ENCODE data around the gene SRPK2.
"Not testable (repeated sequence)": the region's sequence is repeated elsewhere in the genome, so short reads cannot be mapped to it uniquely, and the experiment has no call there.

The SRPK2 gene

DNA sequence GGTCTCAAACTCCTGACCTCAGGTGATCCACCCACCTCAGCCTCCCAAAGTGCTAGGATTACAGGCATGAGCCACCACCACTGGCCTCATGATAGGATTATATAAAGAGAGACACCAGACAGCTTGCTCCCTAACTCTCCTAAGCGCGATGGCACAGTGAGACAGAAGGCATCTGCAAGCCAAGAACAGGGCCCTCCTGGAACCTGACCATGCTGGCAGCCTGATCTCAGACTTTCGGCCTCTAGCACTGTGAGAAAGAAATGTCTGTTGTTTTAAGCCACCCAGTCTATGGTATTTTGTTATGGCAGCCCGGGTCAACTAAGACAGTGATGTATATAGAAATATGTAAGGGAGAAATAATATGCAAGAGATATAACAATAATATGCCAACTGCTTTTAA lies 51.2 kb downstream of the SRPK2 start:
- DNase-seq: no peak

GRCh38 chr7:105336009-105336408 lies 52.7 kb downstream of the SRPK2 start:
- DNase-seq: peak; percentile 15

DNA sequence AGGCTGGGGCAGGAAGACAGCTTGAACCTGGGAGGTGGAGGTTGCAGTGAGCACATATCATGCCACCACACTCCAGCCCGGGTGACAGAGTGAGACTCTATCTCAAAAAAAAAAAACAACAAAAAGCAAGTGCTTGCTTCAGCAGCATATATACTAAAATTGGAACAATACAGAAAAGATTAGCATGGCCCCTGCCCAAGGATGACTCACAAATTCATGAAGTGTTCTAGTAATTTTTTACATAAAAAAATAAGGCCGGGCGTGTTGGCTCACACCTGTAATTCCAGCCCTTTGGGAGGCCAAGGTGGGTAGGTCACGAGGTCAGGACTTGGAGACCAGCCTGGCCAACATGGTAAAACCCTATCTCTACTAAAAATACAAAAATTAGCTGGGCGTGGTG lies 56.1 kb downstream of the SRPK2 start:
- not testable (repeated sequence) for DNase-seq

GRCh38 chr7:105330526-105330925 lies 58.2 kb downstream of the SRPK2 start:
- DNase-seq: no peak

GRCh38 chr7:105327201-105327600 lies 61.5 kb downstream of the SRPK2 start:
- DNase-seq: no peak

GRCh38 chr7:105325216-105325904 lies 63.4 kb downstream of the SRPK2 start:
- DNase-seq: no peak

DNA sequence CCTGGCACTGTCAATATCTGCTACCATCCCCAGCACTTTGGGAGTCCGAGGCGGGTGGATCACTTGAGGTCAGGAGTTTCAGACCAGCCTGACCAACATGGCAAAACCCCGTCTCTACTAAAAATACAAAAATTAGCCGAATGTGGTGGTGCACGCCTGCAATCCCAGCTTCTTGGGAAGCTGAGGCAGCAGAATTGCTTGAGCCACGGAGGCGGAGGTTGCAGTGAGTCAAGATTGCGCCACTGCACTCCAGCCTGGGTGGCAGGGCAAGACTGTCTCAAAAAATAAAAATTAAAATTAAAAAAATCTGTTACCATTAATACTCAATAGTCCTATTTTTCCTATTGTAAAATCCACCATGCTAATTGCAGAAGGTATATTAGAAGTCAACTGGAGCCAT lies 64.1 kb downstream of the SRPK2 start:
- DNase-seq: not testable (repeated sequence)

DNA sequence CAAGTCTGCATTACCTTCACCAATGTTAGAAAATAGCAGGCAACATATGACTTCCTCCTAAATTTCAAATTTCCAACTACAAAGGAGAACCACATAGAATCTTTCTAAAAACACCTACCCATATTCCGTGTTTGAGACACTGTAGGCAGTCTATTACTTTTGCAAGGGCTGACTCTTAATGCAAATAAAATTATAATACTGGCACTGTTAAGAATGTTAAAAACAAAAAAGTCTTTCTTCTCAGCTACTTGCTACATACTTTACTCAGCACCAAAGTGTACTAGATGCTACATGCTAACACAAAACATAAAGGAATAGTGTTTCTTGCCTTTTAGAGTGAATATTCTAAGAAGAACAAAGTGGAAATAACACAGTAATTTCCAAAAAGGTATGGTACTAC lies 65.4 kb downstream of the SRPK2 start:
- no peak for DNase-seq

GRCh38 chr7:105322655-105323277 lies 66.0 kb downstream of the SRPK2 start:
- DNase-seq: no peak

GRCh38 chr7:105321754-105322455 lies 66.8 kb downstream of the SRPK2 start:
- no peak for DNase-seq

DNA sequence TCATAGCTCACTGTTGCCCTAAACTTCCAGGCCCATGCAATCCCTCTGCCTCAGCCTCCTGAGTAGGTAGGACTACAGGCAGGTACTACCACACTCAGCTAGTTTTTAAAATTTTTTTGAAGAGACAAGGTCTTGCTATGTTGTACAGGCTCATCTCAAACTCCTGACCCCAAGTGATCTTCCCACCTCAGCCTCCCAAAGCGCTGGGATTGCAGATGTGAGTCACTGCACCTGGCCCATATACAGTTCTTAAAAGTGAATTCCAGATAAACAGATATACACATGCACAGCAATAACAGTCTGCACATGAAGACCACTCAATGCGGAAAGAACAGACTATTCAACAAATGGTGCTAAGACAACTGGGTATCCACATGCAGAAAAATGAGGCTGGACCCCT lies 67.8 kb downstream of the SRPK2 start:
- no peak for DNase-seq

DNA sequence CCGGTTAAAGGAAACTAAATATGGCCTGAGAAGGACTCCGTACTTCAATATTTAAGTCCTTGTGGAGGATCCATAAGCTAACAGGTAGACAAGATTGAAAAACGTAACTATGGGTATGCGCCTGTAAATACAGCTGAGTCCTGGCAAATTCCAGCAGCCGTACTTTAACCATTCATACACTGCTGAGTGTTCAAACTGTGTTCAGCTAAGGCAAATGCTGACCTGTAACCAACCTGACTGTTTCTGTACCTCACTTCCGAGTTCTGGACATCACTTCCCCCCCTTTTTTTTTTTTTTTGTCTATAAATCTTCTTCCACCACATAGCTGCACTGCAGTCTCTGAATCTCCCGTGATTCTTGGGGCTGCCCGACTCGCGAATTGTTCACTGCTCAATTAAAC lies 69.1 kb downstream of the SRPK2 start:
- DNase-seq: no peak

DNA sequence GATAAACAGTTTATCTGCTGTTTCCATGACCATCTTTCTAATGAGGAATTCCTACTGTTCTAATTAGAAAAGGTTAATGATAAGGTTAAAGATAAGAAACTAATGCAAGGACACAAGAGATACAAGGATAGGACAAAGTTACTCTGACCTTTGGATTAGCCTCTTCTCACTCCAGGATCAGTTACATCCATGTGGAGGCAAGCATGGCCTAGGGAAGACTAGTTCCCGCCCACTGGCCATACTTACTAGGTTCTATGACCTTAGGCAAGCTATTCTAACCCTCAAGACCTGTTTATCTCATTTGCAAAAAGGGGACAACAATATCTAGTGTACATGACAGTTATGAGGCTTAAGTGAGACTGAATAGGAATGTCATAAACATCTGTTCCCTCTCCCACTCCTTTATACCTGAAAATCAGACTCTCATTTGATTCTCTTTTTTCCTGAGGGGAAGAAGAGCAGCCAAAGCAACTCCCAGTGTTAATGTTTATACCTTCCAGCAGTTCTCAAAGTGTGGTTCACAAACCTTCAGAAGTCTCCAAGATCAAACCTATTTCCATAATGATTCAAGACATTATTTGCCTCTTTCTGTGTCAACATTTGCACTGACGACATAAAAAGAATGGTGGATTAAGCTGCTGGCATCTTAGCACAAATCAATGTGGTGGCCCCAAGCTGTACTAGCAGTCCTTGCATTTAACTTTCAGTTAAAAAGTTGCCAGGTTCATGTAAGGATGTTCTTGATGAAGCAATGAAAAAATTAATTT lies 72.0 kb downstream of the SRPK2 start:
- DNase-seq: no peak

GRCh38 chr7:105315357-105315756 lies 73.4 kb downstream of the SRPK2 start:
- DNase-seq: no peak

- DNase-seq: peak; percentile 74
These were observed 79.2 kb downstream of the SRPK2 start for GRCh38 chr7:105309235-105310169.

DNA sequence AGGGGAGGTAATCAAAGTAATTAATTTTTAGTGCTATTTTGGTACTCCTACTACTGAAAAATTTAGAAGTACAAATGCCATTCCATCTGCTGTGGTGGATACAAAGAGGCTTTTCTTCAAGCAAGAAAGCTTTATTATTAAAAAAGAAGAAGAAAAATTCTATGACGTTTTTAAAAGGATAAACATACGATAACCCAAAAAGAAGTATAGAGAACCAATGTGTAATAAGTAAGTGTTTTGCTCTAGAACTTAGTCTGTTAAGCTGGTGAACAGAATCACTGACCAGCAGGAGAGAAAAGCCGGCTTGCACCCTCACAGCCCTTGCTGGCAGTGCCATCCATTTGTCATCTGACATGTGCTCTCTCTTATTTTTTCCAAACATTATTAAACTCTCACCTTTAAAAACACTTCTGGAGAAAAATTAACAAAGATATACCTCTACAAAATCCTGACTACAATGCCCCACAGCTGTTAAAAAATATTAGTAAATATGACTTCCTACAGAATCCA lies 81.5 kb downstream of the SRPK2 start:
- no peak for DNase-seq

GRCh38 chr7:105306298-105306748 lies 82.4 kb downstream of the SRPK2 start:
- DNase-seq: peak; percentile 50

DNA sequence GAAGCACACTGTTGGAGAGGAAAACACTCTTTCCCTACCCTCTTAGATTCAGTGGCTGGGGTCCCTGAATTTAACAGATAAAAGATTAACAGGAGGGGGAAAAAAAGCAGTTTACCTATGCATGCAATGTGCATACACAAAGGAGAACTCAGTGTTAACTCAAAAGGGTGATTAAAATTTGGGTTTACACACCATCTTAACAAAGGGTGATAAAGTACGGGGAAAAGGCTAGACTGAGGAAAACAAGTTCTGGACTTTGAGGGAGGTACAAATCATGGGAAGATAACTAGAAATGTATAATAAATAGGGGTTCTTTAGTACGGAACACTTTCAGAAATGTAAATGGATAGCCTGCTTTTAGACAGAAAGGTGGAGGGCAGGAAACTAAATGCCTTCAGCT lies 83.1 kb downstream of the SRPK2 start:
- no peak for DNase-seq

DNA sequence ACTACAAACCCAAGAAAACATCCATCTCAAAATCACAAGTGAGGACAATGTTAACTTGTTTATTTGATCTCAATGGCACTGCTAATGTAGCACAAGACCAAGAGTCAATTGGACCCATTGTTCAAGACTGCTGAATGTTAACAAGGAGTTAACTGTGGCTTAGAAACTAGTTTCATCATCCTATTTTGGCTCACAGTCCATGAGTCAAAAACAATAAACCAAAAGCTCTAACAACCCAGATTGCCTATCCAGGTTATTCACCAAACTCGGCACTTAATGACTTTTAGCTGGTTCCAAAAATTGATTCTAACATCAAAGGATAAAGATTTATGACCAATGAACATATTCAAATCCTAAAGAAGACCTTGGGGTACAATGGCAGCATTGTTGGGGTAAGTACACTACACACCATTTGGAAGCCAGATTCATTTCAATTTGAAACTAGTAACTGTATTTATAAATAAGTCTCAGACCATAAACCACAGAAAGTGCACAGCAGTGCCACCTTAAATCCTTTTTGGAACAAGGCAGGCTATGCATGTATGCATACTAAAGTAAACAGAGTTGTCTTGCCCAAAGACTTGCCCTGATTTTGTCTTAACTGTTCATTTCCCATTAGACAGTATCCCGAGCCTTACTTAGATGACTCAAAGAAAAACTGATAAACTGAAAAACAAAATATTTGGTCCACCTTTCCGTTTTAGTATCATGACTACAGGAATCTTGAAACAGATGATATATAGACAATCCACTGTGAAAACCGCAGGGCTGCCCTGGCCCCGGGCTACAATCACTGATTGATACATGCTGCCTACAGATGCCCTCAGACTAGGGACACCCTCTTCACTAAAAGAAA lies 84.5 kb downstream of the SRPK2 start:
- DNase-seq: no peak

GRCh38 chr7:105300587-105300986 lies 88.1 kb downstream of the SRPK2 start:
- DNase-seq: not testable (repeated sequence)

DNA sequence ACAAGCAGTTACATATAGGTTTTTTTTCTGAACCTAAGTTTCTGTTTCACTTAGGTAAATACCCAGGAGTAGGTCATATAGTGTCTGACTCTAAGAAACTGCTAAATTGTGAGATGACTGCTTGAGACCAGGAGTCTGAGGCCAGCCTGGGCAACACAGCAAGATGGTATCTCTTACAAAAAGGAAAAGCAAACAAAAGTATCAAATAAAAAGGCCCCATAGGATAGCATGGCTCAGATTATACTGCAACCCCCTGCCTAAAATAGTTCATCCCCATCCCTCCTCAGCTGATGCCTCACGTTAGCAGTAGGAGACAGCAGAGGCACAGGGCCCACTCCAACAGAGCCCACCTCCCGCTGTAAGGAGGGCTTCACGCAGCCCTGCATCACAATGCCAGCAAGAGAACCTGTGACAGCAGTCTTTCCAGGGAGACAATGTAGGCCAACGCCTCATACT lies 90.3 kb downstream of the SRPK2 start:
- no peak for DNase-seq
